Panc1 (cell line): ENCODE data around the gene RASA4B. TPM values are rescaled to one million over a fixed set of nuclear protein-coding genes. Genes with fewer than 3 reads are reported as not detected.
"Not testable (repeated sequence)": the region's sequence is repeated elsewhere in the genome, so short reads cannot be mapped to it uniquely, and the experiment has no call there.

ENCODE experiments used
- ATAC-seq: fragments of 200-7000 bp; cut with Tn5 transposase; 2 replicates; pipeline ENCODE4 v1.9.1; 2020; ENCODE audit warnings: mild to moderate bottlenecking, moderate library complexity
- Bru-seq: library from RNA; stranded (reverse); fragments of 400-500 nt; gene quantifications from one replicate; lab custom pipeline; 2021; lab: Mats Ljungman, UMichigan
- BruChase-seq, 2 experiments: library from RNA; stranded (reverse); fragments of 400-500 nt; gene quantifications; one replicate each; lab custom pipeline; 2021; lab: Mats Ljungman, UMichigan
- BruUV-seq: library from RNA; stranded (reverse); fragments of 400-500 nt; replicated peaks from 2 replicates; lab custom pipeline; 2021; lab: Mats Ljungman, UMichigan
- CTCF ChIA-PET: fragments of 300-600 bp; sonication (Branson Sonifier 250); formaldehyde crosslinking; loops from one replicate; lab custom pipeline; 2022; ENCODE audit warnings: antibody characterized with exemption; lab: Charles Lee
- POLR2A ChIA-PET: fragments of 300-600 bp; sonication (Branson Sonifier 250); formaldehyde crosslinking; loops from one replicate; lab custom pipeline; 2022; ENCODE audit warnings: antibody characterized with exemption; lab: Charles Lee
- DNase-seq: peaks from one replicate; pipeline ENCODE4 v3.0.0-alpha.2; 2010; ENCODE audit warnings: low read depth, low spot score
- H3K27ac ChIP-seq: 2 replicates; pipeline ENCODE4 v1.5.1; 2011; ENCODE audit warnings: mild to moderate bottlenecking, low read length, inconsistent platforms
- H3K27me3 ChIP-seq: fragments of 200-500 bp; sonication (Bioruptor generic); 2 replicates; pipeline ENCODE4 v1.6.0; 2014; ENCODE audit warnings: low read length, inconsistent platforms; ENCODE audit not compliant: control insufficient read depth, insufficient read depth
- H3K36me3 ChIP-seq: fragments of 200-500 bp; sonication (Bioruptor generic); 2 replicates; pipeline ENCODE4 v1.5.1; 2014; ENCODE audit warnings: inconsistent platforms, mild to moderate bottlenecking, low read length, moderate library complexity; ENCODE audit not compliant: control insufficient read depth, insufficient read depth
- H3K4me1 ChIP-seq: 2 replicates; pipeline ENCODE4 v1.5.1; 2011; ENCODE audit warnings: inconsistent platforms, mild to moderate bottlenecking, low read length, moderate library complexity; ENCODE audit not compliant: control insufficient read depth, insufficient read depth
- H3K4me3 ChIP-seq, 2 experiments: 2 replicates each; pipeline ENCODE4 v1.5.1; 2011 to 2012; ENCODE audit warnings: low read depth in 2 of 2, low read length in 2 of 2, mild to moderate bottlenecking in 2 of 2, inconsistent platforms in 1 of 2, moderate library complexity in 1 of 2
- H3K9me3 ChIP-seq: fragments of 200-500 bp; sonication (Bioruptor generic); 2 replicates; pipeline ENCODE4 v1.5.1; 2014; ENCODE audit warnings: low read depth, mild to moderate bottlenecking, inconsistent platforms, low read length, moderate library complexity; ENCODE audit not compliant: control insufficient read depth, insufficient read depth
- in situ Hi-C: cut with HindIII; loops from 2 replicates; pipeline ENCODE4 v1.10.0; 2016; ENCODE audit warnings: low sequenced_read_pairs, low pct_unique_long_range_greater_than_20kb
- intact Hi-C: fragments of 100-400 bp; cut with micrococcal nuclease; formaldehyde crosslinking; loops from one replicate; pipeline ENCODE4 v1.10.0; 2022; ENCODE audit not compliant: unreplicated experiment
- long read RNA-seq: library from polyadenylated mRNA; unstranded; transcript quantifications from one replicate; pipeline ENCODE4 v2.0.0, GENCODE V29; 2021; ENCODE audit not compliant: unreplicated experiment
- polyA plus RNA-seq: library from polyadenylated mRNA; unstranded; fragments of >200 nt; gene quantifications from one replicate; pipeline ENCODE4 v1.2.1, GENCODE V29; 2012; ENCODE audit warnings: missing spikeins; ENCODE audit not compliant: insufficient read length
- total RNA-seq: library from RNA; stranded (reverse); gene quantifications from one replicate; pipeline ENCODE4 v1.2.1, GENCODE V29; 2021; ENCODE audit not compliant: unreplicated experiment

RASA4B gene
- total RNA-seq (1.2 TPM), Bru-seq, nascent RNA (percentile 24 among the genes with signal in this experiment), BruChase-seq, experiment 1, labeled RNA remaining after a 2-hour chase (percentile 34 among the genes with signal in this experiment), BruChase-seq, experiment 2, labeled RNA remaining after a 6-hour chase (percentile 32 among the genes with signal in this experiment)
- 4.2 TPM for polyA plus RNA-seq
- long read RNA-seq, partial matches to known transcripts, result 1 of 1 reads
- long read RNA-seq, other reads (novel, unspliced or antisense), result 0 of 1 reads

DNA sequence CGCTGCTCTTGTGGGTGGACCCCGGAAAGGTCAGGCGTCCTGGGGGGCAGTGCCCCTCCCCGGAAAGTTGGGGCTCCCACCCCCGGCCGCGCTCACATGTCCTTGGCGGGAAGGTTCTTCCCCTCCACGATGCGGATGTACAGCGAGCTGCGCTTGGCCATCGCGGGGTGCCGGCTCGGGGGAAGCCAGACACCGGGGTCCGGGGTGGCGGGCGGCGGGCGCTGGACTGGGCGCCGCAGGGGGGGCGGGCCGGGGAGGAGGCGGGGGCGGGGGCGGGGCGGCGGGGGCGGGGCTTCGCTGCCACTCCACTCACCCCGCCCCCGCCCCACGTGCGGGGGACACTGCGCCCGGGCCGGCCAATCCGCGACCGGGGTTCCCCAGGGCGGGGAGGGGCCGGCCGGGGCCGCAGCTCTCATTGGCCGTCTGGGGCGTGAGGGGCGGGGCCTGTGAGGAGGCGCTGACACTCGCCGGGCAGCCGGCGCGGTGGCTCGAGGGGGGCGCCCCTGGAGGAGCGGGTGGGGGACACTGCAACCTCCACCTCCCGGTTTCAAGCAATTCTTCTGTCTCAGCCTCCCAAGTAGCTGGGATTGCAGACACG, at the start of gene RASA4B:
TSS of gene RASA4B (minus strand) at position 228 of the 598 bp plus-strand sequence. CDS start at position 161, 67 bp downstream.
- H3K9me3 ChIP-seq, POLR2A ChIA-PET, BruUV-seq, DNase-seq, H3K27ac ChIP-seq, H3K36me3 ChIP-seq, intact Hi-C loops, H3K4me1 ChIP-seq, H3K27me3 ChIP-seq, in situ Hi-C loops, CTCF ChIA-PET: not testable (repeated sequence)
- H3K4me3 ChIP-seq, result peak within 1 kb of the TSS; percentile 25 to 29; a peak in 2 of 4 replicates
- peak; percentile 92 for ATAC-seq

DNA sequence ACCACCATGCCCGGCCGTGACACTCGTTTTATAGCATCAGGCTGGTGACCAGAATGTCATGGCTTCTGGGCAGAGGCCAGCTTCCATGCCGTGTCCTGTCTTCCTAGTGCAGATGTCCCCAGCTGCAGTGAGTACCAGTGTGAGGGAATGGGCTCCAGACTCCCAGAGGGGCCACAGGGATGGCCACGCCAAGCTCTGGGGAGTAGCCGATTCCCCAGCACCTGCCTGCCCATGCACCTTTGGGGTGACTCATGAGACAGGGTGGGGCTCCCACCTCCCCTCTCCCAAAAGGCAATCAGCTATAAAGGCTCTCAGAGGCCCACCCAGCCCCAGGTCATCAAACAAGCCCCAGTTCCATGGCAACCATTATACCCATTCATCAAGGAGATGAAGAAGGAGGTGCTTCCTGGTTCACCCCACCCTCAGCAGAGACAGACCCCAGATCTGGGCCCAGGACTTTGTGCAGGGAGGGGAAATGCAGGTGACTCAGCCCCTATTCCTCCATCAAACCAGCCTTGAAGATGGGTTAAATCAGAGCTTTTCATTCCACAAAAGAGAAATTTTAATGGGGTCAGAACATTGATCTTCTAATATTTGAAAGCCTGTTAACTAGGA, 33.3 kb upstream of the RASA4B start, which contains the start of gene SPDYE2:
TSS of gene SPDYE2 (plus strand) at position 419 of the 615 bp plus-strand sequence. CDS start 2,030 bp downstream, outside the sequence.
- in situ Hi-C loops, H3K9me3 ChIP-seq, H3K36me3 ChIP-seq, ATAC-seq, H3K4me3 ChIP-seq, intact Hi-C loops, H3K27ac ChIP-seq, BruUV-seq, CTCF ChIA-PET, H3K27me3 ChIP-seq, POLR2A ChIA-PET, DNase-seq, H3K4me1 ChIP-seq: not testable (repeated sequence)

DNA sequence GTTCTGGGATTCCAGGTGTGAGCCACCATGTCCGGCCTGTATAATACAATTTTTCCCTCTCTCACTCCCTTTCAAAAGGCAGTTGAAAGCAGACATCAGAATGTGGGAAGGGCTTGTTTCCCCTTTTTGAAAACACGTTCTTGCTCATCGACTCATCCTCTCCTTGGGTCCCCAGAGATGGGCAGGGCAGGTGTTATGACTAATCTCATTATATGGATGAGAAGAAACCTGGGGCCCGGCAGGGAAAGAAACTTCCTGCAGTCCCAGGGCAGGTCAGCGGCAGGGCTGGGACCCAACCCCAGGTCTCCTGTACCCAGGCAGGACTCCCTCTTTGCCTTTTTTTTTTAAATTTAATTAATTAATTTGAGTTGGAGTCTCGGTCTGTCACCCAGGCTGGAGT, 28.8 kb upstream of the RASA4B start:
- POLR2A ChIA-PET, CTCF ChIA-PET, in situ Hi-C loops, H3K27me3 ChIP-seq, H3K36me3 ChIP-seq, ATAC-seq, H3K4me1 ChIP-seq, H3K9me3 ChIP-seq, H3K27ac ChIP-seq, DNase-seq, intact Hi-C loops, H3K4me3 ChIP-seq: not testable (repeated sequence)
- TSS peak; percentile 36 for BruUV-seq

DNA sequence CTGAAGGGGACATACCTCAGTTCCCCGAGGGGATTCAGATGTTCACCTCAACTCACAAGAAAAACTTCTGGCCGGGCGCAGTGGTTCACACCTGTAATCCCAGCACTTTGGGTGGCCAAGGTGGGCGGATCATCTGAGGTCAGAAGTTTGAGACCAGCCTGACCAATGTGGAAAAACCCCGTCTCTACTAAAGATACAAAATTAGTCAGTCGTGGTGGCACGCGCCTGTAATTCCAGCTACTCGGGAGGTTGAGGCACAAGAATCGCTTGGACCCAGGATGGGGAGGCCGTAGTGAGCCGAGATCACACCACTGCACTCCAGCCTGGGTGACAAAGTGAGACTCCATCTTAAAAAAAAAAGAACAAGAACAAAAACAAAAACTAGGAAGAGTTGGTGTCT, 27.7 kb upstream of the RASA4B start:
- H3K36me3 ChIP-seq, result not testable (repeated sequence)

DNA sequence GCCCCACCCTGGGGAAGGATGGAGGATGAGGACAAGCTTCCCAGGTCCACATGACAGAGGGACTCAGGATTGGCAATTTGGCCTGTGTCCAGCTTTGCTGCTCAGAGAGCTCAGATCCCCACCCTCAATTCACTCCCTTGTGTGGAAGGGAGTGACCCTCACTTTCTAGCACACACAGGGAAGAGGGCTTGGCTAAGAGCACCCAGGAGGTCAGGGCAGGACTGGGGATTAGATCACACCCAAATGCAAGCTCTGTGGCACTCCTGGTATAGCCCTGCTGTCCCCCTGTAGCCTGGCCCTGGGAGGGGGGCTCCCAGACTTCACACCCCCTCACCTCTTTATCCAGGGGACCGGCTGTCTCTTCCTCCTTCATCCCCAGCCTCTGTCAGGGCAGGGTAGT, 26.8 kb upstream of the RASA4B start:
- H3K27ac ChIP-seq, DNase-seq, BruUV-seq, H3K36me3 ChIP-seq, H3K4me3 ChIP-seq, CTCF ChIA-PET, intact Hi-C loops, ATAC-seq, in situ Hi-C loops, H3K9me3 ChIP-seq, POLR2A ChIA-PET, H3K4me1 ChIP-seq, H3K27me3 ChIP-seq: not testable (repeated sequence)

More for the DNA sequence above, 27.7 kb upstream of the RASA4B start:
- POLR2A ChIA-PET, in situ Hi-C loops, H3K27me3 ChIP-seq, H3K9me3 ChIP-seq, DNase-seq, CTCF ChIA-PET, H3K4me1 ChIP-seq, BruUV-seq, ATAC-seq, intact Hi-C loops, H3K4me3 ChIP-seq, H3K27ac ChIP-seq: not testable (repeated sequence)

DNA sequence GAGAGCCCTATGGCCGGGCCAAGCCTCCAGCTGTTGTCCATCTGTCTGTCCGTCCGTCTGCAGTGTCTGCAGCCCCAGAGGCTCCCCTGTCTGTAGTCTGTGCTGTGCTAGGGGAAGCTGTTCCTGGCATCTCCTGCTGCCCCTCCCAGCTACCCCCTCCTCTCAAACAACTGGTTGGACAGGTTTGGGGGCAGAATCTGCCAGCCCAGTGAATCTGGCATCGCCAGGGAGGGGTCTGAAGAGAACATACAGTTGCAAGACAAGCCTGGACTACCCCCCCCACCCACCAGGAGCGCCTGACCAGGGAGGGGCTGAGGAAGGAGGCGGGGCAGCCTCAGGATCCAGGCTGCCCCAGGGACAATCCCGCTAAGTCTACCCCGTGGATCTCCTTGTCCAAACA, 26.0 kb upstream of the RASA4B start, which contains the start of gene UPK3BL2:
TSS of gene UPK3BL2 (minus strand) at position 101 of the 400 bp plus-strand sequence. CDS start at position 41, 60 bp downstream.
- H3K4me1 ChIP-seq, DNase-seq, H3K27me3 ChIP-seq, H3K9me3 ChIP-seq, H3K4me3 ChIP-seq, H3K27ac ChIP-seq, intact Hi-C loops, H3K36me3 ChIP-seq, CTCF ChIA-PET, POLR2A ChIA-PET, in situ Hi-C loops: not testable (repeated sequence)
- BruUV-seq, result TSS peak; percentile 59
- ATAC-seq, result peak; percentile 12; the same call in 1 of the 2 replicates

DNA sequence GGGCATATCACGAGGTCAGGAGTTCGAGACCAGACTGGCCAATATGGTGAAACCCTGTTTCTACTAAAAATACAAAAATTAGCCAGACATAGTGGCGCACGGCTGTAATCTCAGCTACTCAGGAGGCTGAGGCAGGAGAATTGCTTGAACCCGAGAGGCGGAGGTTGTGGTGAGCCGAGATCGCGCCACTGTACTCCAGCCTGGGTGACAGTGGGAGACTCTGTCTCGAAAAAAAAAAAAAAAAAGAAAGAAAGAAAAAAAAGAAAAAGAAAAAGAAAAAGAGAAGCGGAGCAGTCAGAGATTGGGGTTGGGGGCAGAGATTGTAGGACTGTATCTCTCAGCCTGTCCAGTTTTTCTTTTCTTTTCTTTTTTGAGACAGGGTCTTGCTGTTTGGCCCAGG, 25.2 kb upstream of the RASA4B start:
- H3K27ac ChIP-seq, H3K36me3 ChIP-seq, CTCF ChIA-PET, ATAC-seq, H3K9me3 ChIP-seq, H3K4me1 ChIP-seq, POLR2A ChIA-PET, intact Hi-C loops, in situ Hi-C loops, BruUV-seq, H3K4me3 ChIP-seq, H3K27me3 ChIP-seq, DNase-seq: not testable (repeated sequence)
